HFF-Myc (cell line): ENCODE data around the gene VIL1.

ENCODE experiments used
- DNase-seq: peaks from one replicate; pipeline ENCODE4 v3.0.0-alpha.2; 2011; ENCODE audit warnings: low read depth; ENCODE audit errors: extremely low read depth
- H3K4me3 ChIP-seq: replicated peaks from 2 replicates; pipeline ENCODE4 v1.5.1; 2011; ENCODE audit warnings: low read depth, mild to moderate bottlenecking, control low read depth, low read length
- CTCF ChIP-seq: IDR thresholded peaks from 2 replicates; pipeline ENCODE4 v1.5.1; 2012; ENCODE audit warnings: mild to moderate bottlenecking, low read depth, low read length, control low read depth; ENCODE audit errors: missing control alignments

VIL1 gene

GRCh38 chr2:218471982-218472381 lies 53.1 kb downstream of the VIL1 start:
- no peak for TF ChIP-seq CTCF
- H3K4me3 ChIP-seq: no peak overlapping the region
- no peak for DNase-seq

- H3K4me3 ChIP-seq: no peak overlapping the region
- DNase-seq: no peak
- TF ChIP-seq CTCF: no peak
Measured at GRCh38 chr2:218472988-218473387, 54.1 kb downstream of the VIL1 start.

GRCh38 chr2:218474527-218474926 lies 55.6 kb downstream of the VIL1 start:
- H3K4me3 ChIP-seq: no peak overlapping the region
- no peak for TF ChIP-seq CTCF
- no peak for DNase-seq

- TF ChIP-seq CTCF: no peak
- peak; percentile 3 for DNase-seq
- H3K4me3 ChIP-seq: no peak overlapping the region
Measured at GRCh38 chr2:218476676-218477075, 57.8 kb downstream of the VIL1 start.

- no peak for DNase-seq
- no peak overlapping the region for H3K4me3 ChIP-seq
- no peak for TF ChIP-seq CTCF
Measured at GRCh38 chr2:218477247-218477646, 58.3 kb downstream of the VIL1 start.

- DNase-seq: no peak
- H3K4me3 ChIP-seq: no peak overlapping the region
- TF ChIP-seq CTCF: no peak
Measured at GRCh38 chr2:218478544-218478943, 59.6 kb downstream of the VIL1 start.

GRCh38 chr2:218479595-218479994 lies 60.7 kb downstream of the VIL1 start:
- no peak for TF ChIP-seq CTCF
- H3K4me3 ChIP-seq: no peak overlapping the region
- DNase-seq: no peak
